Lung (tissue), 16 donors: Measurements from ENCODE around the gene PGP. TPM values are rescaled to one million over a fixed set of nuclear protein-coding genes. Genes with fewer than 3 reads are reported as not detected.
"Not testable (repeated sequence)": the region's sequence is repeated elsewhere in the genome, so short reads cannot be mapped to it uniquely, and the experiment has no call there.

Experiments used
- ATAC-seq: fragments of 200-7000 bp; cut with Tn5 transposase; one replicate; pipeline ENCODE4 v1.9.1; 2020; ENCODE audit warnings: moderate number of reproducible peaks; ENCODE audit not compliant: insufficient read depth, low FRiP score
- DNase-seq, 3 donors: peaks; one replicate each; pipeline ENCODE4 v3.0.0-alpha.2; 2013 to 2017
- H3K27ac ChIP-seq, 2 donors: one replicate each; pipeline ENCODE4 v1.5.1; 2013; ENCODE audit warnings: mild to moderate bottlenecking in 2 of 2, moderate library complexity in 2 of 2, control low read depth in 1 of 2, inconsistent platforms in 1 of 2, low read depth in 1 of 2, low read length in 1 of 2
- H3K27me3 ChIP-seq, 3 donors: one replicate each; pipeline ENCODE4 v1.5.1; 2013; ENCODE audit warnings: low read length in 2 of 3; ENCODE audit not compliant: control insufficient read depth in 3 of 3, insufficient read depth in 3 of 3
- H3K36me3 ChIP-seq, 4 donors: one replicate each; pipeline ENCODE4 v1.5.1; 2013; ENCODE audit warnings: low read length in 4 of 4, mild to moderate bottlenecking in 1 of 4, moderate library complexity in 1 of 4; ENCODE audit not compliant: control insufficient read depth in 4 of 4, insufficient read depth in 4 of 4
- H3K4me1 ChIP-seq, 5 donors: one replicate each; pipeline ENCODE4 v1.5.1; 2013; ENCODE audit warnings: low read length in 5 of 5, mild to moderate bottlenecking in 2 of 5, moderate library complexity in 1 of 5; ENCODE audit not compliant: control insufficient read depth in 5 of 5, insufficient read depth in 5 of 5
- H3K4me3 ChIP-seq: one replicate; pipeline ENCODE4 v1.5.1; 2013; ENCODE audit warnings: mild to moderate bottlenecking, control low read depth, moderate library complexity
- H3K9ac ChIP-seq, 2 donors: one replicate each; pipeline ENCODE4 v1.5.1; 2013; ENCODE audit warnings: low read length in 2 of 2, control low read depth in 1 of 2; ENCODE audit not compliant: insufficient read depth in 1 of 2
- H3K9me3 ChIP-seq, 4 donors: one replicate each; pipeline ENCODE4 v1.5.1; 2013; ENCODE audit warnings: low read length in 3 of 4, mild to moderate bottlenecking in 1 of 4, moderate library complexity in 1 of 4; ENCODE audit not compliant: control insufficient read depth in 4 of 4, insufficient read depth in 3 of 4
- CTCF ChIP-seq: IDR thresholded peaks from 2 replicates; pipeline ENCODE4 v1.5.1; 2012; ENCODE audit warnings: mild to moderate bottlenecking; ENCODE audit errors: control extremely low read depth, extremely low read depth
- WGBS, 2 donors: extraction: QIAGEN DNeasy Blood & Tissue Kit; methylation state at CpG; one replicate each; pipeline ENCODE4 v1.1.7; 2013; 5-methylcytosine and 5-hydroxymethylcytosine counted together
- long read RNA-seq, 5 donors: transcript quantifications; one replicate each; lab custom pipeline, GENCODE V29; 2026
- polyA plus RNA-seq, 2 donors: library from polyadenylated mRNA; stranded (reverse); fragments of 200-250 nt; gene quantifications; one replicate each; pipeline ENCODE4 v1.2.1, GENCODE V29; 2013
- total RNA-seq, 2 donors: library from RNA; depleted of rRNA in 1 of 2; stranded (reverse); fragments of >200 nt in 1 of 2; gene quantifications; one replicate each; pipeline ENCODE4 v1.2.1, GENCODE V29; 2014 to 2021
- donor health status: control.
- donor health status: control.
- donor health status: Bipolar disorder and iron deficiency.
- donor health status: healthy.
- donor health status: DM: yes; HTN: yes; CAD: no.

Gene PGP
- 10 to 100 TPM in 1 of 2 donors, 1 to 10 TPM in 1; 3.8 to 20.9 TPM for total RNA-seq
- 10 to 100 TPM; 12.5 to 14.9 TPM for polyA plus RNA-seq
- long read RNA-seq, donor 1, transcript PGP-201 (2 exons, 2,727 nt), result major isoform, 9 of 9 reads
- long read RNA-seq, donor 1, partial matches to known transcripts, result 0 of 9 reads
- long read RNA-seq, donor 1, other reads (novel, unspliced or antisense), result 0 of 9 reads
- long read RNA-seq, donor 2, transcript PGP-201 (2 exons, 2,727 nt), result major isoform, 9 of 9 reads
- long read RNA-seq, donor 2, partial matches to known transcripts, result 0 of 9 reads
- long read RNA-seq, donor 2, other reads (novel, unspliced or antisense), result 0 of 9 reads
- long read RNA-seq, donor 3, transcript PGP-201 (2 exons, 2,727 nt), result major isoform, 9 of 9 reads
- long read RNA-seq, donor 3, partial matches to known transcripts, result 0 of 9 reads
- long read RNA-seq, donor 3, other reads (novel, unspliced or antisense), result 0 of 9 reads
- long read RNA-seq, donor 4, transcript PGP-201 (2 exons, 2,727 nt), result major isoform, 14 of 14 reads
- long read RNA-seq, donor 4, partial matches to known transcripts, result 0 of 14 reads
- long read RNA-seq, donor 4, other reads (novel, unspliced or antisense), result 0 of 14 reads
- long read RNA-seq, donor 5, transcript PGP-201 (2 exons, 2,727 nt), result major isoform, 24 of 24 reads
- long read RNA-seq, donor 5, partial matches to known transcripts, result 0 of 24 reads
- long read RNA-seq, donor 5, other reads (novel, unspliced or antisense), result 0 of 24 reads

- DNase-seq, result no peak
- WGBS, 2 donors, result 0% methylated on average over 46 to 48 of the region's 48 CpGs
- Histone ChIP-seq H3K4me1 (peaks cover 0 to 20% (median 9%) of the 10 kb centered on the region in 5 donors), H3K9me3 (no peaks in the 10 kb centered on the region), H3K27ac (peak within 1 kb of the TSS; percentile 95 to 98), H3K4me3 (peak within 1 kb of the TSS; percentile 81), H3K27me3 (no peaks in the 10 kb centered on the region), H3K9ac (peak within 1 kb of the TSS; percentile 11 to 69), H3K36me3 (peaks cover 0 to 5% (median 0%) of the 10 kb centered on the region in 4 donors)
- ATAC-seq, result peak; percentile 93
- TF ChIP-seq CTCF, result no peak
Measured at GRCh38 chr16:2214719-2214968, at the start of gene PGP. TSS of gene PGP (minus strand) at chr16:2214840. CDS start at chr16:2214777, 63 bp downstream.

- H3K27me3 ChIP-seq, H3K4me1 ChIP-seq, DNase-seq, H3K4me3 ChIP-seq, H3K9ac ChIP-seq, H3K9me3 ChIP-seq, ATAC-seq, H3K27ac ChIP-seq: not testable (repeated sequence)
- WGBS, 2 donors, result 88 to 89% methylated on average over 14 of the region's 14 CpGs
- H3K36me3 ChIP-seq, result peaks cover 19 to 36% (median 21%) of the 10 kb centered on the region in 4 donors
Measured at GRCh38 chr16:2263026-2263425, 48.4 kb upstream of the PGP start.

GRCh38 chr16:2260250-2260649, 45.6 kb upstream of the PGP start:
- H3K4me1 ChIP-seq, result no peaks in the 10 kb centered on the region
- no peaks in the 10 kb centered on the region for H3K27me3 ChIP-seq
- DNase-seq, result no peak
- ATAC-seq, result no peak
- TF ChIP-seq CTCF, result no peak
- no peak overlapping the region for H3K27ac ChIP-seq
- H3K9ac ChIP-seq, result no peak overlapping the region
- H3K9me3 ChIP-seq, result no peaks in the 10 kb centered on the region
- peaks cover 32 to 55% (median 39%) of the 10 kb centered on the region in 4 donors for H3K36me3 ChIP-seq
- WGBS, 2 donors, result 96 to 97% methylated on average over 8 of the region's 8 CpGs
- H3K4me3 ChIP-seq, result no peak overlapping the region

- not testable (repeated sequence) for H3K4me1 ChIP-seq, H3K4me3 ChIP-seq, DNase-seq, H3K9ac ChIP-seq, ATAC-seq, H3K27ac ChIP-seq, H3K27me3 ChIP-seq, H3K9me3 ChIP-seq
- peaks cover 39 to 61% (median 46%) of the 10 kb centered on the region in 4 donors for H3K36me3 ChIP-seq
- 98% methylated on average over 7 of the region's 7 CpGs for WGBS, 2 donors
Measured at GRCh38 chr16:2258530-2258929, 43.9 kb upstream of the PGP start.
